Measurements from ENCODE around the gene PSD2.

DNA sequence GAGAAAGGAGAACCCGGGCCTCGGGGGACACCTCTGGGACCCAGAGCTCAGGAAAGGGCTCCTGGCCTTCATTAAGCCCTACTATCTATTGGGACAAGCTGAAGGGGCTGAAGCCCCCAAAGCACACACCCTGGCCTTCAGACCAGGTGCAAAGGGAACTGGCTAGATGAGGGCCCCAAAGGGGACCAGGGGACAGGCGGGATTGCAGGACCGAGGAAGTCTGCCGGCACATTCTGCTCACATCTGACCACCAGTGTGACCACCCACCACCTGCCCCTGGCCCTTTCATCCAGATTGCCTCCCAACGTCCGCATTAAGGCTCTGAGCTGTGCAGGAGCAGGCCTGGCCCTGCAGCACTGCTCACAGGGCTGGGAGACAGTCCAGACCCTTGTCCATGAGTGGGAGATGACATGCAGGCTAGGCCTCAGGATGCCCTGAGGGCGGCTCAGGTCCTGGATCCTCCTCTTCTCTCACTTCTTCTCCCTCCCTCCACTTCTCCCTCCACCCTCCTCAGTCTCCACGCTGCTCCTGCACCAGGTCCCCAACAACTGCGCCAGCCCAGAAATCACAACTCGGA, 19.2 kb downstream of the PSD2 start:
- no peak for TF ChIP-seq CTCF (IDR thresholded peaks at IDR 0.05)
- no peak for TF ChIP-seq POLR2A (IDR thresholded peaks at IDR 0.05)

Measured in heart left ventricle (tissue), 13 donors.